AG04449 (cell line): ENCODE measurements around the gene IGF2R.
"Not testable (repeated sequence)": the region's sequence is repeated elsewhere in the genome, so short reads cannot be mapped to it uniquely, and the experiment has no call there.

Source experiments
- CTCF ChIA-PET: fragments of 350-600 bp; formaldehyde crosslinking; extraction: SDS; loops from one replicate; lab custom pipeline; 2021; ENCODE audit warnings: antibody characterized with exemption; lab: Yijun Ruan, JAX
- POLR2A ChIA-PET: fragments of 400-600, 350-600 bp; formaldehyde crosslinking; extraction: SDS; loops from one replicate; lab custom pipeline; 2020; ENCODE audit warnings: antibody characterized with exemption, inconsistent platforms; lab: Yijun Ruan, JAX
- DNase-seq: peaks from one replicate; pipeline ENCODE4 v3.0.0-alpha.2; 2010; ENCODE audit warnings: low read depth, low spot score
- H3K4me3 ChIP-seq: 2 replicates; pipeline ENCODE4 v1.5.1; 2011; ENCODE audit warnings: low read depth, mild to moderate bottlenecking, control low read depth, low read length
- CTCF ChIP-seq: IDR thresholded peaks from one replicate; pipeline ENCODE4 v1.5.1; 2011; ENCODE audit warnings: mild to moderate bottlenecking, moderate library complexity, low read length, control low read depth, inconsistent platforms; ENCODE audit not compliant: insufficient read depth; ENCODE audit errors: missing control alignments

IGF2R gene

GRCh38 chr6:160000280-160000704 lies 31.4 kb downstream of the IGF2R start:
- H3K4me3 ChIP-seq = no peak overlapping the region
- ChIA-PET CTCF (interaction anchor here (2.9 kb wide), 1 partner anchor 10 kb away, joined by 8 read pairs; no protein-coding TSS in a partner anchor), POLR2A (no interaction called here)
- DNase-seq = no peak
- TF ChIP-seq CTCF = no peak

- DNase-seq, H3K4me3 ChIP-seq, POLR2A ChIA-PET: not testable (repeated sequence)
- CTCF ChIA-PET = interaction anchor here (2.9 kb wide), 1 partner anchor 9 kb away, joined by 8 read pairs; no protein-coding TSS in a partner anchor
Measured at GRCh38 chr6:160000893-160001427, 32.1 kb downstream of the IGF2R start.

GRCh38 chr6:160002882-160003281 lies 34.0 kb downstream of the IGF2R start:
- CTCF ChIA-PET = no interaction called here
- no peak for DNase-seq
- POLR2A ChIA-PET = no interaction called here

GRCh38 chr6:160004018-160004417 lies 35.1 kb downstream of the IGF2R start:
- ChIA-PET POLR2A (no interaction called here), CTCF (no interaction called here)
- TF ChIP-seq CTCF = no peak
- no peak overlapping the region for H3K4me3 ChIP-seq
- DNase-seq = no peak

More at GRCh38 chr6:160002882-160003281, 34.0 kb downstream of the IGF2R start:
- TF ChIP-seq CTCF = no peak
- H3K4me3 ChIP-seq = no peak overlapping the region

GRCh38 chr6:160004419-160005175 lies 35.7 kb downstream of the IGF2R start:
- POLR2A ChIA-PET = no interaction called here
- CTCF ChIA-PET = no interaction called here
- DNase-seq = no peak
- no peak for TF ChIP-seq CTCF
- H3K4me3 ChIP-seq = no peak overlapping the region

GRCh38 chr6:160005211-160005610 lies 36.3 kb downstream of the IGF2R start:
- TF ChIP-seq CTCF = no peak
- no peak for DNase-seq
- CTCF ChIA-PET = no interaction called here
- POLR2A ChIA-PET = no interaction called here
- no peak overlapping the region for H3K4me3 ChIP-seq
